T-helper 2 cell treated with Interferon-gamma antibody and Interleukin-4, amounts not matched to agents 5 μg/mL and 100 μg/mL, for 36 hours (primary cell): Measurements from ENCODE around the gene CAMK1D.

Experiments used
- DNase-seq: peaks from one replicate; pipeline ENCODE4 v3.0.0; 2021; ENCODE audit warnings: low spot score
- H3K27ac Mint-ChIP-seq: one replicate; pipeline ENCODE4 v1.8.0; 2021; ENCODE audit warnings: mild to moderate bottlenecking, mixed read lengths
- H3K27me3 Mint-ChIP-seq: one replicate; pipeline ENCODE4 v1.8.0; 2021; ENCODE audit warnings: low read depth, mixed read lengths
- H3K36me3 Mint-ChIP-seq: one replicate; pipeline ENCODE4 v1.8.0; 2021; ENCODE audit warnings: low read depth, mixed read lengths
- H3K4me1 Mint-ChIP-seq: one replicate; pipeline ENCODE4 v1.8.0; 2021; ENCODE audit warnings: low read depth, mixed read lengths
- H3K4me3 Mint-ChIP-seq: one replicate; pipeline ENCODE4 v1.8.0; 2022; ENCODE audit warnings: mild to moderate bottlenecking, moderate library complexity, mixed read lengths
- H3K9me3 Mint-ChIP-seq: one replicate; pipeline ENCODE4 v1.8.0; 2021; ENCODE audit warnings: mixed read lengths

The CAMK1D gene

GRCh38 chr10:12372846-12373245 lies 23.5 kb downstream of the CAMK1D start:
- Mint-ChIP-seq H3K9me3 (no peaks in the 10 kb centered on the region), H3K27ac (no peak overlapping the region), H3K4me3 (no peak overlapping the region)

GRCh38 chr10:12375076-12375504 lies 25.7 kb downstream of the CAMK1D start:
- no peak overlapping the region for H3K27ac Mint-ChIP-seq
- H3K27me3 Mint-ChIP-seq, result no peaks in the 10 kb centered on the region

More at GRCh38 chr10:12372846-12373245, 23.5 kb downstream of the CAMK1D start:
- no peak for DNase-seq
- Mint-ChIP-seq H3K36me3 (no peaks in the 10 kb centered on the region), H3K27me3 (no peaks in the 10 kb centered on the region), H3K4me1 (no peaks in the 10 kb centered on the region)

GRCh38 chr10:12376211-12376610 lies 26.9 kb downstream of the CAMK1D start:
- Mint-ChIP-seq H3K4me3 (no peak overlapping the region), H3K36me3 (no peaks in the 10 kb centered on the region), H3K9me3 (no peaks in the 10 kb centered on the region), H3K27me3 (no peaks in the 10 kb centered on the region), H3K4me1 (no peaks in the 10 kb centered on the region), H3K27ac (no peak overlapping the region)
- DNase-seq, result no peak

More at GRCh38 chr10:12375076-12375504, 25.7 kb downstream of the CAMK1D start:
- Mint-ChIP-seq H3K4me1 (no peaks in the 10 kb centered on the region), H3K9me3 (no peaks in the 10 kb centered on the region), H3K36me3 (no peaks in the 10 kb centered on the region), H3K4me3 (no peak overlapping the region)
- no peak for DNase-seq

GRCh38 chr10:12377658-12378290 lies 28.4 kb downstream of the CAMK1D start:
- DNase-seq, result no peak
- Mint-ChIP-seq H3K4me1 (no peaks in the 10 kb centered on the region), H3K4me3 (no peak overlapping the region), H3K27ac (no peak overlapping the region), H3K9me3 (no peaks in the 10 kb centered on the region), H3K27me3 (no peaks in the 10 kb centered on the region), H3K36me3 (no peaks in the 10 kb centered on the region)

- no peaks in the 10 kb centered on the region for H3K27me3 Mint-ChIP-seq
- H3K9me3 Mint-ChIP-seq, result peaks cover 17% of the 10 kb centered on the region
- H3K4me3 Mint-ChIP-seq, result no peak overlapping the region
- no peak for DNase-seq
- no peaks in the 10 kb centered on the region for H3K36me3 Mint-ChIP-seq
- H3K4me1 Mint-ChIP-seq, result no peaks in the 10 kb centered on the region
- no peak overlapping the region for H3K27ac Mint-ChIP-seq
Measured at GRCh38 chr10:12380999-12381398, 31.7 kb downstream of the CAMK1D start.

- Mint-ChIP-seq H3K4me1 (no peaks in the 10 kb centered on the region), H3K4me3 (no peak overlapping the region), H3K9me3 (peaks cover 17% of the 10 kb centered on the region), H3K36me3 (no peaks in the 10 kb centered on the region), H3K27ac (no peak overlapping the region), H3K27me3 (no peaks in the 10 kb centered on the region)
- DNase-seq, result no peak
Measured at GRCh38 chr10:12381536-12382156, 32.3 kb downstream of the CAMK1D start.

- Mint-ChIP-seq H3K27me3 (no peaks in the 10 kb centered on the region), H3K9me3 (peaks cover 17% of the 10 kb centered on the region)
Measured at GRCh38 chr10:12382157-12382548, 32.8 kb downstream of the CAMK1D start.

GRCh38 chr10:12382956-12383531 lies 33.7 kb downstream of the CAMK1D start:
- H3K27me3 Mint-ChIP-seq, result no peaks in the 10 kb centered on the region
- peaks cover 17% of the 10 kb centered on the region for H3K9me3 Mint-ChIP-seq
- no peak for DNase-seq
- H3K4me3 Mint-ChIP-seq, result no peak overlapping the region
- no peaks in the 10 kb centered on the region for H3K36me3 Mint-ChIP-seq
- no peaks in the 10 kb centered on the region for H3K4me1 Mint-ChIP-seq
- no peak overlapping the region for H3K27ac Mint-ChIP-seq

More at GRCh38 chr10:12382157-12382548, 32.8 kb downstream of the CAMK1D start:
- no peaks in the 10 kb centered on the region for H3K4me1 Mint-ChIP-seq
- H3K36me3 Mint-ChIP-seq, result no peaks in the 10 kb centered on the region
- no peak overlapping the region for H3K27ac Mint-ChIP-seq
- DNase-seq, result no peak
- H3K4me3 Mint-ChIP-seq, result no peak overlapping the region

- no peak for DNase-seq
- Mint-ChIP-seq H3K4me3 (no peak overlapping the region), H3K27ac (no peak overlapping the region), H3K4me1 (no peaks in the 10 kb centered on the region), H3K27me3 (peaks cover 3% of the 10 kb centered on the region), H3K36me3 (no peaks in the 10 kb centered on the region), H3K9me3 (peaks cover 17% of the 10 kb centered on the region)
Measured at GRCh38 chr10:12384906-12385305, 35.6 kb downstream of the CAMK1D start.

- Mint-ChIP-seq H3K27ac (no peak overlapping the region), H3K9me3 (peaks cover 17% of the 10 kb centered on the region), H3K27me3 (peaks cover 3% of the 10 kb centered on the region), H3K4me1 (no peaks in the 10 kb centered on the region), H3K4me3 (no peak overlapping the region), H3K36me3 (no peaks in the 10 kb centered on the region)
- DNase-seq, result no peak
Measured at GRCh38 chr10:12387561-12388210, 38.3 kb downstream of the CAMK1D start.

- H3K27ac Mint-ChIP-seq, result no peak overlapping the region
- peaks cover 17% of the 10 kb centered on the region for H3K9me3 Mint-ChIP-seq
- H3K4me3 Mint-ChIP-seq, result no peak overlapping the region
- DNase-seq, result no peak
- H3K36me3 Mint-ChIP-seq, result no peaks in the 10 kb centered on the region
- peaks cover 3% of the 10 kb centered on the region for H3K27me3 Mint-ChIP-seq
- H3K4me1 Mint-ChIP-seq, result no peaks in the 10 kb centered on the region
Measured at GRCh38 chr10:12388671-12389070, 39.3 kb downstream of the CAMK1D start.

- H3K4me3 Mint-ChIP-seq, result no peak overlapping the region
- H3K27ac Mint-ChIP-seq, result no peak overlapping the region
- no peak for DNase-seq
- H3K9me3 Mint-ChIP-seq, result peaks cover 12% of the 10 kb centered on the region
- no peaks in the 10 kb centered on the region for H3K36me3 Mint-ChIP-seq
- no peaks in the 10 kb centered on the region for H3K4me1 Mint-ChIP-seq
- peaks cover 3% of the 10 kb centered on the region for H3K27me3 Mint-ChIP-seq
Measured at GRCh38 chr10:12389154-12389734, 39.9 kb downstream of the CAMK1D start.

- no peaks in the 10 kb centered on the region for H3K9me3 Mint-ChIP-seq
- H3K27me3 Mint-ChIP-seq, result peaks cover 3% of the 10 kb centered on the region
- H3K4me1 Mint-ChIP-seq, result no peaks in the 10 kb centered on the region
- DNase-seq, result no peak
- H3K36me3 Mint-ChIP-seq, result no peaks in the 10 kb centered on the region
- no peak overlapping the region for H3K4me3 Mint-ChIP-seq
- H3K27ac Mint-ChIP-seq, result no peak overlapping the region
Measured at GRCh38 chr10:12390733-12391132, 41.4 kb downstream of the CAMK1D start.

- H3K4me3 Mint-ChIP-seq, result no peak overlapping the region
- H3K4me1 Mint-ChIP-seq, result no peaks in the 10 kb centered on the region
- DNase-seq, result no peak
- H3K27me3 Mint-ChIP-seq, result peaks cover 3% of the 10 kb centered on the region
- no peaks in the 10 kb centered on the region for H3K9me3 Mint-ChIP-seq
- H3K27ac Mint-ChIP-seq, result no peak overlapping the region
- H3K36me3 Mint-ChIP-seq, result no peaks in the 10 kb centered on the region
Measured at GRCh38 chr10:12391206-12391605, 41.9 kb downstream of the CAMK1D start.
